Astrocyte of the cerebellum (primary cell): Measurements from ENCODE around the gene BRF1.

Experiments
- DNase-seq: peaks from one replicate; pipeline ENCODE4 v3.0.0-alpha.2; 2011; ENCODE audit warnings: low read depth
- H3K4me3 ChIP-seq: 2 replicates; pipeline ENCODE4 v1.5.1; 2011; ENCODE audit warnings: mild to moderate bottlenecking, low read depth, low read length, moderate library complexity
- in situ Hi-C: cut with HindIII; loops from 2 replicates; pipeline ENCODE4 v1.10.0; 2017; ENCODE audit warnings: low sequenced_read_pairs
- TF ChIP-seq, protein P1 (sequence below): IDR thresholded peaks from 2 replicates; pipeline ENCODE4 v1.5.1; 2012; ENCODE audit warnings: low read length, low read depth, moderate library complexity, mild to moderate bottlenecking; ENCODE audit errors: missing control alignments

The BRF1 gene

DNA sequence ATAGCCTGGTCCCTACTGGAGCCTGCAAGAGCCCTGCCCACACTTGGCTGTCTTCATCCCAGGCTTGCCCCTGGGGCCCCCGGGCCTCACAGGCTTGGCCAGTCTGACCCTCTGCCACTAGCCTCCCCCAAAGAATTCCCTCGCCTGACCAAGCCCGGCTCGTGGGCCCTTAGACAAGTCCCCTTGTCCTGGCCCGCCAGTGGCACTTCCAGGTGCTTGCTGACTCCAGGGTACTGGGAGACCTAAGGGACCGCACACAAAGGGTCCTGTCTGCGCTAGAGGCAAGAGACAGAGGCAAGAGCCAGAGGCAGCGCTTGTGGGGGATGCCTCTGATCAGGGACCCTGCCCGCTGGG, 47.5 kb downstream of the BRF1 start:
- TF ChIP-seq, protein P1, sequence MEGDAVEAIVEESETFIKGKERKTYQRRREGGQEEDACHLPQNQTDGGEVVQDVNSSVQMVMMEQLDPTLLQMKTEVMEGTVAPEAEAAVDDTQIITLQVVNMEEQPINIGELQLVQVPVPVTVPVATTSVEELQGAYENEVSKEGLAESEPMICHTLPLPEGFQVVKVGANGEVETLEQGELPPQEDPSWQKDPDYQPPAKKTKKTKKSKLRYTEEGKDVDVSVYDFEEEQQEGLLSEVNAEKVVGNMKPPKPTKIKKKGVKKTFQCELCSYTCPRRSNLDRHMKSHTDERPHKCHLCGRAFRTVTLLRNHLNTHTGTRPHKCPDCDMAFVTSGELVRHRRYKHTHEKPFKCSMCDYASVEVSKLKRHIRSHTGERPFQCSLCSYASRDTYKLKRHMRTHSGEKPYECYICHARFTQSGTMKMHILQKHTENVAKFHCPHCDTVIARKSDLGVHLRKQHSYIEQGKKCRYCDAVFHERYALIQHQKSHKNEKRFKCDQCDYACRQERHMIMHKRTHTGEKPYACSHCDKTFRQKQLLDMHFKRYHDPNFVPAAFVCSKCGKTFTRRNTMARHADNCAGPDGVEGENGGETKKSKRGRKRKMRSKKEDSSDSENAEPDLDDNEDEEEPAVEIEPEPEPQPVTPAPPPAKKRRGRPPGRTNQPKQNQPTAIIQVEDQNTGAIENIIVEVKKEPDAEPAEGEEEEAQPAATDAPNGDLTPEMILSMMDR: no peak
- in situ Hi-C loops: no loop called here
- DNase-seq: no peak
- no peak overlapping the region for H3K4me3 ChIP-seq

DNA sequence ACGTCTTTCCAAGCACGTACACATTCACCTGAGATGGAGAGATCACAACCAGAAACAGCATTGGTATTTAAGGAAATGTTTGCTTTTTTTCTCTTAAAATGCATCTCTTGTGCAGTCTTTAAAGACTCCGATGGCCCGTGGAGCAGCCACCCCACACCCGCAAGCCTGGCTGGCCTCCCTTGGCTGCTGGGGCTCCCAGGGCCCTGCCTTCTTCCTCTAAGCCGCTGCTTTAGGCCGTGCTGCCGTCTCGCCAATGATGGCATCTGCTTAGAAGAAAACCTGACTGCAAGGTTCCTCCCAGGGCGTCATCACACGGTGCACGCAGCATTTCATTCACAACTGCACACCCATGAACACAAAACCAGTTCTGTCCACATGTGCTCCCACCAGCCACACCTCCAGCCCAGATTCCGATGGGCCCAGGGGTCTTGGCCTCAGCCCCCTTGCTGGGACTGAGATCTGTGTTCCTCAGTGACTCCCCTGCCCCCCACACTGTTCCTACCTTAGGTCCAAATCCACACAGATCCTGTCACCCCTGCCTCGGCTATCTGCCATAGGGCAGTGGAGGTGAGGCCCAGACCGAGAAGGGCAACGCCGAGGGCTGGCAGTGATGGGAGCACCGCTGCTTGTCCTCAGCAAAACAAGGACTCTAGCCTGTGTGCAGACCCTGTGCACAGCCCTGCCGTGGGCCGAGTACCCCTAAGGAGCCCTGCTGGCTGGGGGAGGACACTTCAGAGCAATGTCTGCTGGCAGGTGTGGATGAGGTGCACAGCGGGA, 48.1 kb downstream of the BRF1 start:
- in situ Hi-C loops: no loop called here
- TF ChIP-seq, protein P1: no peak
- DNase-seq: no peak
- no peak overlapping the region for H3K4me3 ChIP-seq

DNA sequence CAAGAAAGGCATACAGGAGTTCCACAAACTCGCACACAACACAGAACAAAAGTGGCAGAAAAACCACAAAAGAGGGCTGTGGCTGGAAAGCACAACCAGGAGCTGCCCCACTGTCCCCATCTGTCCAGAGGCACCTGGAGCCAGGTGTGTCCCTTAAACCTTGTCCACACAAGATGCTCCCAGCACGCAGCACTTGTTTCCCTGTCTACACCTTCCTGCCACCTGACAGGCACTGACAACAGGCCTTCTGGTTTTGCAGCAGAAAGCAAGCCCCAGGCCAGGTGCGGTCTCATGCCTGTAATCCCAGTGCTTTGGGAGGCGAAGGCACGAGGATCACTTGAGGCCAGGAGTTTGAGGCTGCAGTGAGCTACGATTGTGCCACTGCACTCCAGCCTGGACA, 48.9 kb downstream of the BRF1 start:
- TF ChIP-seq, protein P1: no peak
- no peak for DNase-seq
- in situ Hi-C loops: no loop called here
- no peak overlapping the region for H3K4me3 ChIP-seq

DNA sequence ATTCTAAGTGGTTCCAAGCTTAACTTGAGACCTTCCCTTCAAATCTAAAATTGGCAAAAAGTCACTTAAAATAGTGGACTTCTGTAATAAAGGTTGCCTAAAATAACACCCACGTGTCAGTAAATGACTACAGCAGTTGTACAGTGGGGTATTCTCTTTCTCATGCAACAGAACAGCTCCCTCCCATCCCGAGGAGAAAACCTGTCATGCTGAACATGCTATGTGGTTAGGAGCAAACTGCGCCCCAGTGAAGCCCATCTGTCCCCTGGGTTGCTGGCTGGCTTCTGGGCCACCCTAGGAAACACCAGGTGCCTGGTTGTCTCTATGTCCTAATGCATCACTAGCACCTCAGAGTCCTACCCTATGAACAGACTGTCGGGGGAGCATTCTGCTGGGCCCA, 49.8 kb downstream of the BRF1 start:
- in situ Hi-C loops: no loop called here
- no peak for DNase-seq
- H3K4me3 ChIP-seq: no peak overlapping the region
- TF ChIP-seq, protein P1: no peak

DNA sequence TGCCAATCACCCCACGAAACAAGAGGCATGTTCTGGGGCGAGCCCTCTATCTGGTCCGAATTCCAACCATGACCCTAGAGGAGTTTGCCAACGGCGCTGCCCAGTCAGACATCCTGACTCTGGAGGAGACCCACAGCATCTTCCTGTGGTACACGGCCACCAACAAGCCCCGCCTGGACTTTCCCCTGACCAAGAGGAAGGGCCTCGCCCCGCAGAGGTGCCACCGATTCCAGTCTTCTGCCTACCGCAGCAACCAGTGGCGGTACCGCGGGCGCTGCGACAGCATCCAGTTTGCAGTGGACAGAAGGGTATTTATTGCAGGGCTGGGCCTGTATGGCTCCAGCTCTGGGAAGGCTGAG, 50.8 kb downstream of the BRF1 start:
- H3K4me3 ChIP-seq: no peak overlapping the region
- in situ Hi-C loops: no loop called here
- TF ChIP-seq, protein P1: no peak
- no peak for DNase-seq

DNA sequence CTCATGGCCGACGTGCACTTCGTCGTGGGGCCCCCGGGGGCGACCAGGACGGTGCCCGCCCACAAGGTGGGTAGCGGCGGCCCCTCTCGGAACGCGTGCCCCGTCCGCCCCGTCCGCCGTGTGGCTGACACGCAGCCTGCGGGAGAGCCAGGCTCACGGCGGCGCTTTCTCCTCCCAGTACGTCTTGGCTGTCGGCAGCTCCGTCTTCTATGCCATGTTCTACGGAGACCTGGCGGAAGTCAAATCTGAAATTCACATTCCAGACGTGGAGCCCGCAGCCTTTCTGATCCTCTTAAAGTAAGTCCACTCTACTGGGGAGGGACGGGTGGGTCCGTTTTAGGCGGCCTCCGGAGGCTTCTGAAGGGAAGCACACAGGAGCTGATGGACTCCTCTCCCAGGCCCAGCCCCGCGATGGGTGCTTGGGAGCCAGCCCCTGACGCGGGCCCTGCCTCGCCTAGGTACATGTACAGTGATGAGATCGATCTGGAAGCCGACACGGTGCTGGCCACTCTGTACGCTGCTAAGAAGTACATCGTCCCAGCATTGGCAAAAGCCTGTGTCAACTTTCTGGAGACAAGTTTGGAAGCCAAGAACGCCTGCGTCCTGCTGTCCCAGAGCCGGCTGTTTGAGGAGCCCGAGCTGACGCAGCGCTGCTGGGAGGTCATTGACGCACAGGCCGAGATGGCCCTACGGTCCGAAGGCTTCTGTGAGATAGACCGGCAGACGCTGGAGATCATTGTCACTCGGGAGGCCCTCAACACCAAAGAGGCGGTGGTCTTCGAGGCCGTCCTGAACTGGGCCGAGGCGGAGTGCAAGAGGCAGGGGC, 51.4 kb downstream of the BRF1 start:
- TF ChIP-seq, protein P1: no peak
- DNase-seq: no peak
- H3K4me3 ChIP-seq: peak overlapping the region; percentile 52
- in situ Hi-C loops: no loop called here
